GM19467 (cell line): ENCODE results near the gene CELSR1.

Experiments used
- ATAC-seq: cut with Tn5 transposase; IDR thresholded peaks from one replicate; pipeline ENCODE4 v1.9.1; 2021; ENCODE audit warnings: mild to moderate bottlenecking, moderate library complexity; ENCODE audit not compliant: unreplicated experiment

The CELSR1 gene

DNA sequence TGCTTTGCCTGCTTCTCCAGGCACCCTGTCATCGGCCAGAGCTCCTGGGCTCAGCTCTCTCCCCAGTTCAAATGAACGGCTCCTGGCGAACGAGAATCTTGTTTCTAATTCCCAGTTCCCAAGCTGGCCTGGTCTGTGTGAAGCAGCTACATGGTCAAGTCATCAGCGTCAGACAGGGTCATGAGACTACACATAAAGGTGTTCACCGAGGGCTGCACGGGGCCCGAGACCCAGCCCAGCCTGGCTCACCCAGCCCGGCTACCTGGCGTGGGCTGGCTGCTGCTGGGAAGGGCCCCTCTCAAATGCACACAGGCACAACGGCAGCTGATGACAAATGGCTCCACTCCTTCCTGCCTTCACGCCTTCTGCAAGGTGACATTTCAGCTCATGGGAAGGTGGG, 14.6 kb upstream of the CELSR1 start:
- no peak for ATAC-seq

DNA sequence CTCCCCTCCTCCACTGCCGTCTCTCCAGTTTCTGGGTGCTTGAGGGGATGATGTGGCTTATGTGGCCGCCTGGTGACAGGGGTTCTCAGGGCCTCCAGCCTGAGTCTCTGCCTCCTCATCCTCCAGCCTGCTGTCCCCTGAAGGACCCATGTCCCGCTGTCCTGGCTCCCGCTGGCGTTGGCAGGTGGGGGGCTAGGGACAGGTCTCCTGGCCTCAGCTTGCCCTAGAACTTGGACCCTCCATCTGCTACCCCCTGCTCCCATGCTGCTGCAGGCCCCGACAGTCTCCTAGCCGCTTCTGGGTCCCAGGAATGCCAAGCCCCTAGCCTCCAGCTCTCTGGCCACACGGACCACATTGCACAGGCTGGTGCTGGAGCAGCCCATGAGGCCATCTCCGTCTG, 13.9 kb upstream of the CELSR1 start:
- no peak for ATAC-seq

DNA sequence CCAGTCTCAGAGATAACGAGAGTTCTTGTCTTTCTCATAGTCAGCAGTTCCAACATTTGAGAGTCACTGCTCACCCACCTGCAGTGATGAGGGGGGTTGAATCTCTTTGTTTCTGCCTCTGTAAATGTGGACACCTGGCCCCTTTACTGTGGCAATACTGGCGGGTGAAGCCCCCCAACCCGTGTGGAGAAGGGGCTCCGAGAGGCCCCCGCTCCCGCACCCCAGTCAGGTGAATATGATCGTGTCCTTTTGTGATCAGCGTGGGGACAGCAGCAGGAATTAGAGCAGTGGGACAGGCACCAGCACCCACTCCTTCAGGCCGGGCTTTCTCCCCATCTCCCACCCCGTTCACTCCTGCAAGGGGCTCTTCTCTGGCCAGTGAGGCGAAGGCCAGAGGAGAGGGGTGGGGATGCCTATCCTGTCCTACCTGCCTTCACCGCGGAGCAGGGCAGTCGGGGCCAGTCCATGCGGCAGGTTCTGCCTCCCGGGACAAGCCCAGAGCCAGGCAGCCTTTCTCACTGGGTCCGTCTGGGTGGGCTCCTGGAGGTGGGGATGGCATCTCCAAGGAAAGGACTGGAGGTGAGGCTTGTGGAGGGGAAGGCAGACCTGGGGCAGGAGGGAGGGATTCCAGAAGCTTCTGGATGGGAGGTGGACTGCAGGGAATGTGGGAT, 12.7 kb upstream of the CELSR1 start:
- ATAC-seq, result no peak

DNA sequence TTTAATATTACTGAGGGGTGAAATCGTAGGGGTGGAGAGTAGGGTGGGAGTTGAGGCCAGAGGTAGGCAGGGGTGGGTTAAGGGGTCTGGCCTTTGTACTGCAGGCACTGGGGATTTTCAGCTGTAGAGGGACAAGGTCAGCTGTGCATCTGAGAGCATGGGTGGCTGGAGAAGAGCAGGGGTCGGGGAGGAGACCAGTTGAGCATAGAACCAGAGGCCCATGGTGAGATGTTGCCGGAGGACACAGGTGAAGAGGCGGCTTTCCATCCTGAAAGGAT, 12.1 kb upstream of the CELSR1 start:
- ATAC-seq, result no peak

DNA sequence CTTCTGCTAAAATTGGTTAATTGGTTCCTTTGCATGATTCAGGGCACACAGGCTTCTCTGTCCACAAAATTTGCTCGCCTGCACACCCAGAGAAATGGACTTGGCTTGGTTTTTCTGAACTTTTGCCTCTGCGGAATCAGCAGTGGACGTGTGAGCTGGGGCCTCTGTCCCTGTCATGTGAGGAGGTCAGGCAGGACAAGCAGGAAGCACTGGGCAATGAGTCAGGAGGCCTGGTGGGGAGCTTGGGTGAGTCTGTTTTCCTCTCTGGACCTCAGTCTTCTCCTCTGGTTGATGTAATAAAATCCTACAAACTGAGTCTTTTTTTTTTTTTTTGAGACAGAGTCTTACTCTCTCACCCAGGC, 10.4 kb upstream of the CELSR1 start:
- no peak for ATAC-seq

DNA sequence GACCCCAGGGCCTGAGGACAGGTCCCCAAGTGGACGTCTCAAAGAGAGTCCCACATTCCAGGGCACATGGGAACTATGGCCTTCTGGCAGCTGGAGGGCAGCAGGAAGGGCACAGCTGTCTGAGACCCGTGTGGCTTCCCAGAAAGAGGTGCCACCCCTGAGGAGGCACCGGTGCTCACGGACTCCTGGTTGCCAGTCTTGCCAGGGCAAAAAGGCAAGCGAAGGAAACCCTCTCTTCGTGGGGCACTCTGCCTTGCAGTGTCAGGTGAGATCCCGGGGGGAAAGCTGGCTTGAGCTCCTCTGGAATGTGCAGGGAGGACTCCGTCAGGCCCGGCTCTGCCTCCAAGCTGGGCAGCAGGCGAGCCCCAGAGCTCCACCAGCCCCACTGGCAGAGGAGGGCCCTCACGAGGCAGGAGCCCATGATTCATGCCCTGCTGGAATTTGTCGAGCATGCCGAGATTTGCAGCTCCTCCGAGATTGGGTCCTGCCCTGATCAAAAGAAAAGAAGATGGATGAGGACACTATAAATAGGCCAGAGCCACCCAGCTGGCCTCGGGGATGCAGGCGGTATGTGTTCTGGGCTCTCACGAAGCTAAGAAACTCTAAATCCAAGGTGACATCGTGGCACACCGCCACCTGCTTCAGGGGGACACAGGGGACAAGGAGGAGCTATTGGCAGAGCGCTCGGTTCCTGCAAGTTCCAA, 9.9 kb upstream of the CELSR1 start:
- ATAC-seq, result no peak

DNA sequence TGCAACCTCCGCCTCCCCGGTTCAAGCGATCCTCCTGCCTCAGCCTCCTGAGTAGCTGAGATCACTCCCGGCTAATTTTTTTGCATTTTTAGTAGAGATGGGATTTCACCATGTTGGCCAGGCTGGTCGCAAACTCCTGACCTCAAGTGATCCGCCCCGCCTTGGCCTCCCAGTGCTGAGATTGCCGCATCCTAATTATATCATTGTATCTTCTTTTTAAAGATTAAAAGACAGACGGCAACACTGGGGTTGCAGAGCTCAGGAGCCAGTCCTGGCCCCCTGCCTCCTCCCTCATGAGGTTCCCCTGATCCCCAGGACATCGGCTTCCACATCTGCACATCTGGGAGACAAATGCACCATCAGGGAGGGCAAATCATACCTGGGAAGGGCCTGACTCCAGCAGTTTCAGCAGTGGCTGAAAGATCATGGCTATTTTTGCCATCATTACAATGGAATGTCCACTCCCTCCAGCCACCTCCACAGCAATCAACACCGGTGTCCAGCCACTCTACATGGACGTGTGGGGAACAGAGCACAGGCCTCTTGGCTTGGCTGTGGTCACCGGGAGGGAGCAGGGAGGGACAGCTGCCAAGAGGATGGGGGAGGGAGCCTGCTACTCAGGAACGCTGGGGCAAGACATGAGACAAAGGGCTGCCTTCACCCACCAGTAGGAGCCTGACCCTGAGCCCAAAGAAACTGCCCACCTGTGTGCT, 9.2 kb upstream of the CELSR1 start:
- ATAC-seq, result no peak

DNA sequence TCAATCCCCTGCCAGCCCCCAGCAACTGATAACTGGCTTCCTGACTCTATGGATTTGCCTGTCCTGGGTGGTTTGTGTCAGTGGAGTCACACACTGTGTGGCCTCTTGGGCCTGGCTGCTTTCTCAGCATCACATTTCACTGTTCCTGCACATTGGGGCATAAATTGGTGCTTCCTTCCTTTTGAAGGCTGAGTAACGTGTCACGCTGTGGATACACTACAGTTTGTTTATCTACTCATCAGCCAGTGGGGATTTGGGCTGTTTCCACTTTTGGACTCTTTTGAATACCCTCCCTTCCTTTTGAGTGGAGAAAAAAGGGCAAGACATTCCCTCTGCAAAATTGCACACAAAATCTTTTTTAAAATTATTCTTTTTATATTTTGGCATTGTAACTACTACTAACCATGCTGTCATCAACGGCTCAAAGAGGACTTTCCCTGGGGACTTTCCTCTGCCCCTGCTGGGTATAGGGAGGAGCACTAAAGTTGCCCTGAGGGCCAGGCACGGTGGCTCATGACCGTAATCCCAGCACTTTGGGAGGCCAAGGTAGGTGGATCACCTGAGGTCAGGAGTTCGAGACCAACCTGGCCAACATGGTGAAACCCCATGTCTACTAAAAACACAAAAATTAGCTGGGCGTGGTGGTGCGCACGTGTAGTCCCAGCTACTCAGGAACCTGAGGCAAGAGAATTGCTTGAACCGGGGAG, 7.8 kb upstream of the CELSR1 start:
- no peak for ATAC-seq

DNA sequence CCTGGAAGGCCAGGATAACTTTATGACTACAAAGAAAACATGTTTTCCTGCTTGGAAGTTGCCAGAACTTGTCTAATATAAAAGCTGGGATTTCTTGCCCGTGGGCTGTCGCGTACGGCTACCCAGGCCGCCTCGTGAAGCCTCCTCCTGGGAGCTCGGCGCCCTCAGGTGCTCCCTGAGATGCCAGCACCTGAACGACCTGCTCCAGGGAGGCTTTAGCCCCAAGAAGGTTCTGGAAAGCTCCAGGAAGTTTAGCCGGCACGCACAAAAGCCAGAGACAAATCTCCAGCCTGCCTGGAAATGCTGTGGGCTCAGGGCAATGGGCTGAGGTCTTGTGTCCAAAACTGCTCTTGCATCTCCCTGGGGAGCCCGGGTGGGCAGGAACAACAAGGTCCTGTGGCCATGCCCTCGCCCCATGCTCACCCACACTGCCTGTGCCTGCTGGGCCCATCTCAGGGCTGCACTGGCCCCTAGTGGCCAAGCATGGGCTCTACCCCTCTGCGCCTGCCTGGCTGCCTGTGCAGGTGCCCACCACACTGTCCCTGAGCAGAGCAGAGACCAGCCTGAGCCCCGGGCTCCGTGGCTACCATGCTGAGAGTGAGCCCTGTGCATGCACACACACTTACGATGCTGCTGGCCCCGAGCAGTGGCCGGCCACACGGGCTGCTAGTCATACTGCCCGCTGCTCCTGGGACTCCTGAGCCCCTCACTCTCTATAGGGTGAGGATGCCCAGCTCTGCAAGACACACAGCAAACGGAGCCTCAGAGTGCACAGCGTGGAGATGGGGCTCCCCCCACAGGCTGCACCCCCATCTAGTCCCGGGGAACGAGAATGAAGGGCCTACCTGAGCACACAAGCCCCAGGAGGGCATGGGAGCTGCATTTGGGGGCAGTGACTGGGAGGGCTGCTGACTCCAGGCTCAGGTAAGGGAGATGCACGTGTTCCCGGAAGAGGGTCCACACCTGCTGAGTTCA, 4.9 kb upstream of the CELSR1 start:
- ATAC-seq, result no peak

DNA sequence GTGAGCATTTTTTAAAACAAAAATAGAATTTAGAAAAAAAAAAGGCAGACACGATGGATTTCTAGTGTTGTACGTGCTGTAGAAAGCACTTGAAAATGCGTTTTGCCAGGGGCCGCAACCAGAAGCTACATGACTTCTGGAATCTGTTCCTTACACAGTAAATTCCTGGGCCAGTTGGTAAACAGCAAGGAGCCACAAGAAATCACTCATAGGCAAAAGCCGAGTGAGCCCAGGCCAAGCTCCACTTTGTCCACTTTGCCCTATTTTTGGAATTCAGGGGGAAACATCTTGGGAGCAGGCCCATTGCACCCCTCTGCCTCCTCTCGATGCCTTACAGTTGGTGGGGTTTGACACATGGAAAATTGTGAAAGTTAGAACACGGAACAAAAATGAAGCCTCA, 4.1 kb upstream of the CELSR1 start:
- ATAC-seq, result no peak

DNA sequence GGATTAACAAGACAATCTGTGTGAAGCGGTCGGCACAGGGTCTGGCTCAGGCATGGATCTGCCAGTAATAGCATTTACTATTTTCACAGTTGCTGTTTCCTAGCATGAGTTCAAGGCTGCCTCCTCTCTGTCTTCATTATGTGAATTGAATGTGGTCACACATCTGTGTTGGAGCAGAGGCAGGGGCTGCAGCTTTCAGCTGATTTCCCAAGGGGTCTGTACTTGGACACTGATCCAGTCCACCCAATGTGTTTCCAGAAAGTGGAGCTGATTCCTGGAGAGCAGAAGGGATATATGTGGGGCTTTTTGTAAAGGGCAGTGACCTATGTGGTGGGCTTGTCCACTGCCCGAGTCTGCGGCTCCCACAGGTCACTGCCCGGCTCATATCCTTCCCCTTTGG, 3.5 kb upstream of the CELSR1 start:
- ATAC-seq, result no peak

DNA sequence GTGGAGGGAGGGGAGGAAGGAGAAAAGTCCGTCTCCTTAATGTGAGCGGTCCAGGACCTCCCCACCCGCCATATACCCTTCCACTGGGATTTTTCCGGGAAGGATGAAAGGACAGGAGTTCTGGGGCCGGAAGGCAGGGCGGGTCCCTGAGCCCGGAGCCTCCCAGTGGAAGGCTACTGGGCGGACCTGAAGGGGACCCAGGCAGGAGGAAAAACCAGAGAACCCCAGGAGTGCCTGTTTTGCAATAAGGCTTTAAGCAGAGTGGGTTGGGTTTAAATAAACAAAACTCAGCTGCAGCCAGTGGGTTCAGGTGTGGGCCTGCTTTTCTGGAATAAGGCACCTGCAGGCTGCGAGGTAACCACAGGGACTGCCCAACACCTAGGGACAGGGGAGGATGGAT, 1.7 kb upstream of the CELSR1 start:
- no peak for ATAC-seq

DNA sequence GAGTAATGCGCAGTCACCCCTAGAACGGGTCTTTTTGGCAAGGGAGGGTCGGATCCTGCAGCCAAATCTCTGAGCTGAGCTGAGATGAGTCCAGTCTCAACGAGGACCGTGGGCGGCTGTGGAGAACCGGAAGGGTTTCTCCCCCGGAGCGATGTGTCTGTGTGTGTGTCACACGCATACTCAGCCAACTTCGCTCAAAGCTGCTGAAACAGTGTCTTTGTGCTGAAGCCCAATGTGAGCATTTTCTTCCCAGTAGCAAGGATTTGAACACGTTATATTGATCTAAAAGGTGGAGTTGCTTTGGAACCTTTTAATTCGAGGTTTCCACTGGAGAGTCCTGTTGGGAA, 1.4 kb upstream of the CELSR1 start:
- no peak for ATAC-seq

DNA sequence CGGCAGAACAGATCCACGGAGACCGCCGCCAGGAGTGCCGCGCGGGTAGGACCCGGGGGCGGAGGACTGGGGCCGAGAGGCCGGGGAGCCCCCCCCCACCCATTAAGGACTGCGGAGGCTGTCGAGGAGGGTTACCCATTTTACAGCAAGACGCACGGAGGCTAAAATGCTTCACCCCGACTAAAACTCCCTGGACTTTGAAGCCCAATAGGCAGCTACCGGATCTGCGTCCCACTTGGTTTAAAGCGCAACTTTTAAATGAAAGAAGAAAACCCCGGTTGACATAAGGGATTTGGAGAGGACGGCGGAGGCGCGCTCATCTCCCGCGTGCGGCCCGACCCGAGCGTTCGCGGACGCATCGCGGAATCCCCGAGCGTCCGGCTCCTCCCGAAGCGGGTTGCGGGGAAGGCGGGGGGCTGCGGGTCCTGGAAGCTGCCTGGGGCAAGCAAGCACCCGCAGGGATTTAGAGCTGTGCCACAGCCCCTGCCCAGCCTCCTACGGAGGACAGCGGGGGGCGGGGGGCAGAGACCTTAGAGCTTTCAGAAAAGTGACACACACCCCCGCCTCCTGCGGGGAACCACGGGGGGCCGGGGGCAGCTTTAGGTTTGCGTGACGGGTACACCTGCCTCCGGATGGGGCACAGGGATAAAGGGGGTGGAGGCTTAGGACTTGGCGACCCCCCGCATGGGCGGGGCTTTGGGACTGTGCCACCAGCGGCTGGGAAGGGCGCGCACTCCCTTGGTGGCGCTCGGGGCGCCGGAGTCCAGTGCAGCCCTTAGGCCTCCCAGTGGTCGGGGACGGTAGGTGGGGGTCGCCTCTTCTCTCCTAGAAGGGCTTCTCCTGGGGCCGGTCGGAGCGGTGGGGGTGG, 760 bp upstream of the CELSR1 start:
- no peak for ATAC-seq

DNA sequence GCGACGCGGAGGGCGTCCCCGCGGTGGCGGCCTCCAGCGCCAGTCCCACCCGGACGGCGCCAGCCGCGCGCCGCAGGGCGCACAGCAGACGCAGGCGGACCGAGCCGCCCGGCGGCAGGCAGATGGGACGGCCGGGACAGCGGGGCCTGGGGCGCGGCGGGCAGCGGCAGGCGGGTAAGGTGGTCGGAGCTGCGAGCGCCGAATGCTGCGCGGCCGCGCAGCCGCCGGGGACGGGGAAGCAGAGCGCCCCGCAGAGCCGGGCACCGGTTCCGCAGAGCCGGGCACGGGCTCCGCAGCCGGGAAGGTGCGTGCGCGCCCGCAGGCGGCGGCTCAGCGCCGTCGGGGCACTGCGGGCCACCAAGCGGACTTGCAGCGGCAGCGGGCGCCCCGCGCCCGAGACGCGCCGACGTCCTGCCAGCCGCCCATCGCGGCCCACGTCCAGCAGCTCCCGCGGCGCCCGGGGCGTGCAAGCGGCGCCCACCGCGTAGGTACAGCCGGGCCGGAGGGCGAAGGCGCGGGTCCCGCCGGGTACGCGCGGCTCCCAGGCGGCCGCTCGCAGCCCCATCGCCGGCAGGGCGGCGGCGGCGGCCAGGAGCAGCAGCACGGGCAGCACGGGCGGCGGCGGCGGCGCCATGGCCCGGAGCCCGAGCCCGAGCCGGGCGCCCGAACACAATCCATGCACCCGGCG, 739 bp downstream of the CELSR1 start:
- ATAC-seq, result no peak

DNA sequence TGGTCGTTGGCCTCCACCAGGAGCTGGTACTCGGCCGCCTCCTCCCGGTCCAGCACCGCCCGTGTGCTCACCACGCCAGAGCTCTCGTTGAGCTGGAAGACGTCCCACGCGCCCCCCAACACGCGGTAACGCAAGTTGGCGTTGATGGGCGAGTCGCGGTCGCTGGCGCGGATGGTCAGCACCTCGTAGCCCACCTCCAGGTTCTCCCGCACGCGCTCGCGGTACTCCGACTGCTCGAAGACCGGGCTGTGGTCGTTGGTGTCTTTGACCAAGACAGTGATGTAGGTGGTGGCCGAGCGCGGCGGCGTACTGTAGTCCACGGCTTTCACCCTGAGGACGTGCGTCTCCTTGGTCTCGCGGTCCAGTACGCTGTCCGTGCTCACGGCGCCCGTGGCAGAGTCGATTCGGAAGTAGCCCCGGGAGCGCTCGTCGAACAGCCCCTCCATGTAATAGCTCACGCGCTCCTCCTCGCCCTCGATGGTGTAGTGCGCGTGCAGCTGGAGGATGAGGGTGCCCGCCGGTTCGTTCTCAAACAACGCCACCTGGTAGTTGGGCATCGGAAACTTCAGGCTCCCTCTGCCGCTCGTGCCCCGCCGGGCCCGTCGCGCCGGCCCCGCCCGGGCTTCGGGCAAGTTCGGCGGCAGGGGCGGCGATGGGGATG, 1.4 kb downstream of the CELSR1 start:
- no peak for ATAC-seq

DNA sequence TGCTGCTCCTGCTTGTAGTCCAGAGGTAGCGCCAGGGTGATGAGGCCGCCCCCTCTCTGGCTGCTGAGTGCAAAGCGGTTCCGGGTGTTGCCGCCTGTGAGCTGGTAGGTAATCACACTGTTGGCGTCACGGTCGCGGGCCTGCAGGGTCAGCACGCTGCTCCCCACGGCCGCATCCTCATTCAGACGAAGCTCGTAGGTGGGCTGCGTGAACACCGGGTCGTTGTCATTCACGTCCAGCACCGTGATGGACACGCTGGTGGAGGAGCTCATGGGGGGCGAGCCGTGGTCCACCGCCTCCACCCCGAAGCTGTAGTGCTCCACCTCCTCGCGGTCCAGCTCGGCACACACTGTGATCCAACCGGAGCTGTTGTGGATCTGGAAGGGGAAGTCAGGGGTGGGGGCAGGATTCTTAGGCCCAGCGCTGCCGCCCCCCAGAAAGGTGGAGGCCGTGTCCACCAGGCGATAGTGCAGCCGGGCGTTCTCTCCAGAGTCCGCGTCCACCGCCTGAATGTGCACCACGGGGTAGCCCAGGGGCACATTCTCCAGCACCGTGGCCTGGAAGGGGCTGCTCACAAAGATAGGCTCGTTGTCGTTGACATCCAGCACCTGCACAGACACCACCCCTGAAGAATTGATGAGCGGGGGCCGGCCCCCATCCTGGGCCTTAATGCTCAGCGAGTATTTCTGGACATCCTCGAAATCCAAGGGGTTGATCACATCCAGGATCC, 2.4 kb downstream of the CELSR1 start:
- no peak for ATAC-seq

DNA sequence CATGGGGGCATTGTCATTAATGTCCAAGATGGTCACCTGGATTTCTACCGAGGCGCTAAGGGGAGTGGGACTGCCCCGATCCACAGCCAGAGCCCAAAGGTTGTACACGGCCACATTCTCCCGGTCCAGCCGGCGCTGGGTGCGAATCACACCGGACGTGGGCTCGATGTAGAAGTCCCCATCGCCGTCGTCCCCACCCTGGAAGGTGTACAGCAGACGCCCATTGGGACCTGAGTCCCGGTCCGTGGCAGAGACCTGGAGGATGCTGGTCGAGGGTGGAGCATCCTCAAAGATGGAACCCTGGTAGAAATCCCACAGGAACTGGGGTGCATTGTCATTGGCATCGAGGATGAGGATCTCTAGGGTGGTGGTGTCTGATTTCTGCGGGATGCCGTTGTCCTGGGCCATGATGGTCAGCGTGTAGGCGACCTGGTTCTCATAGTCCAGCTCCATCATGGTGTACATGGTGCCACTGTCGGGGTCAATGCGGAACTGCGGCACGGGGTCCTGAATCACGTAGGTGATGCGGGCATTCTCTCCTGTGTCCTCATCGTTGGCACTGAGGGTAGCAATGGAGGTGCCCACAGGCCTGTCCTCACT, 3.1 kb downstream of the CELSR1 start:
- ATAC-seq, result no peak
